GM21717 (cell line): Measurements from ENCODE around the gene BOLA3.
"Not testable (repeated sequence)": the region's sequence is repeated elsewhere in the genome, so short reads cannot be mapped to it uniquely, and the experiment has no call there.

ENCODE experiments used
- ATAC-seq: cut with Tn5 transposase; IDR thresholded peaks from one replicate; pipeline ENCODE4 v1.9.1; 2021; ENCODE audit warnings: mild to moderate bottlenecking, moderate library complexity; ENCODE audit not compliant: unreplicated experiment

BOLA3 gene

DNA sequence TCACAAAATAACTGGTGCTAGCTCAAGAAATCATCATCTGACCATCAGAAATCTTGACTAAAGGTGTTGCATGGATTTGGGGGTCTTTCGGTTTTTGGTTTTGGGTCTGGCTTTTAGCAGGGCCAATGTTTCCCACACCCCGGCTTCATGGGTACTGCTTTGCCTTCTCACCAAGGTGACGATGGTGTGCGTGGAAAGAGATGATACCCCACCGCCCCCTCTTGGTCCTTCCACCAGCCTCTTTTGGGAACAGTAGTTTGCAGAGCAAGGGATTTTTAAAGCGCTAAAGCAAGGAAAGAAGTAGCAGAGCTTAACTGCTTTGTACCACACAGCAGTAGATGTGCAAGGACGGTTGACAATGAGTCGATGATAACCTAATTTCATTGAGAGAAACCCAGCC is 42.3 kb downstream of the BOLA3 start:
- ATAC-seq, result no peak

DNA sequence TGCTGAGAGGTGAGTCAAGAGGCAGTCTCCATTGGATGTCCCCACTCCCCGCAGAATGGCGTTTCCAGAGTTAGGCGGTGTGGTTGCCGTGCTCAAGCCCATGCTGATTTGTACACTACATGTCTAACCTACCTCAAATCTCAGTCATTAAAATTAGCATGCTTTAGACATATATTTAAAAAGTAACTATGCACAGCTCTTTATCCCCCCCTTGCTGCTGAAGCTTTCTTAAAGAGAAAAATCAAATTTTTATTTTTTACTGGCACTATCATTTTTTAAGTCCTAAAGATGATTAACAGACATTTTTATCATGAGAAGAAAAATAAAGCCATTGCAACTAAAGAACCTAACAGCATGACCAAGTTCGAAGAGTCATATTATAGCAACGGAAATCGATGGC is 42.9 kb downstream of the BOLA3 start:
- no peak for ATAC-seq

DNA sequence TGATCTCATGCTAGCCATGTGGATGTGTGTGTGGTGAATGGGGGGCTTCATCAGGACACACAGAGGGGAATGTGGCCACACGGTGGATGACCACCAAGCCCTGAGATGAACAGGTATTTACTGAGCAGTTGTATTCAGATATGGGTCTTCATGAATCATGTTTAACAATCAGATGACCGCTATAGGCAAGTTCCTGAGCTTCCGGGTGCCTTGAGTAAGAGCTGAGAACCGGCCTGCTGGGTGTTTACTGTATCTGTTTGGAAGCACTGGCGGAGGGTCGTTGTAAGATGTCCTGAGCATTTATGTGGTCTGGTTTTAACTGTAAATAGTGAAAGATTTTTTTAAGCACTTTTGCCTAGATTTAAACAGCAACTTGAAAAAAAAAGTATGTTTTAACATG is 43.9 kb downstream of the BOLA3 start:
- no peak for ATAC-seq

DNA sequence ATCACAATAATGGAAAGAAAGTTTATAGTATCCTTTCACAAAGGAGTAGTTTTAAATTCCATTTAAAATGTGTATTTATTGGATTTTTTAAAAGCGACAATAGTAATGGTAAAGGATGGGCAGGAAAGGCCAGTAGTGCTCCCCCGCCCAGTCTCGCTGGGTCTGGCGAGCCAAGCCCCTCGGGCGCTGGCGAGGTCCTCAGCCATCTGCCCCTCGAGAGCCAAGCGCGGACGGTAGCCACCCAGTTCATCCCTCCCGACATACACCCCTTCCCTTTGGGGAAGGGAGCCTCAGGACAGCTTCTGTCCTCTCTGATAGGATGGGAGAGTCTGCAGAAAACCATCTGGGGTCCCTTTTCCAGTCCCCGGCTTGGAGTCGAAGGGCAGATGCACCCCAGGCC is 45.2 kb downstream of the BOLA3 start:
- no peak for ATAC-seq

DNA sequence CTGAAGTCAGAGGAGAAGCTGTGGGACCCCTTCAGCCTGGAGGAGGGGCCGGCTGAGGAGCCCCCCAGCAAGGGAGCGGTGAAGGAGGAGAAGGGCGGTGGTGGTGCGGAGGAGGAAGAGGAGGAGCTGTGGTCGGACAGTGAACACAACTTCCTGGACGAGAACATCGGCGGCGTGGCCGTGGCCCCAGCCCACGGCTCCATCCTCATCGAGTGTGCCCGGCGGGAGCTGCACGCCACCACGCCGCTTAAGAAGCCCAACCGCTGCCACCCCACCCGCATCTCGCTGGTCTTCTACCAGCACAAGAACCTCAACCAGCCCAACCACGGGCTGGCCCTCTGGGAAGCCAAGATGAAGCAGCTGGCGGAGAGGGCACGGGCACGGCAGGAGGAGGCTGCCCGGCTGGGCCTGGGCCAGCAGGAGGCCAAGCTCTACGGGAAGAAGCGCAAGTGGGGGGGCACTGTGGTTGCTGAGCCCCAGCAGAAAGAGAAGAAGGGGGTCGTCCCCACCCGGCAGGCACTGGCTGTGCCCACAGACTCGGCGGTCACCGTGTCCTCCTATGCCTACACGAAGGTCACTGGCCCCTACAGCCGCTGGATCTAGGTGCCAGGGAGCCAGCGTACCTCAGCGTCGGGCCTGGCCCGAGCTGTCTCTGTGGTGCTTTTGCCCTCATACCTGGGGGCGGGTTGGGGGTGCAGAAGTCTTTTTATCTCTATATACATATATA is 46.0 kb downstream of the BOLA3 start:
- ATAC-seq, result no peak

DNA sequence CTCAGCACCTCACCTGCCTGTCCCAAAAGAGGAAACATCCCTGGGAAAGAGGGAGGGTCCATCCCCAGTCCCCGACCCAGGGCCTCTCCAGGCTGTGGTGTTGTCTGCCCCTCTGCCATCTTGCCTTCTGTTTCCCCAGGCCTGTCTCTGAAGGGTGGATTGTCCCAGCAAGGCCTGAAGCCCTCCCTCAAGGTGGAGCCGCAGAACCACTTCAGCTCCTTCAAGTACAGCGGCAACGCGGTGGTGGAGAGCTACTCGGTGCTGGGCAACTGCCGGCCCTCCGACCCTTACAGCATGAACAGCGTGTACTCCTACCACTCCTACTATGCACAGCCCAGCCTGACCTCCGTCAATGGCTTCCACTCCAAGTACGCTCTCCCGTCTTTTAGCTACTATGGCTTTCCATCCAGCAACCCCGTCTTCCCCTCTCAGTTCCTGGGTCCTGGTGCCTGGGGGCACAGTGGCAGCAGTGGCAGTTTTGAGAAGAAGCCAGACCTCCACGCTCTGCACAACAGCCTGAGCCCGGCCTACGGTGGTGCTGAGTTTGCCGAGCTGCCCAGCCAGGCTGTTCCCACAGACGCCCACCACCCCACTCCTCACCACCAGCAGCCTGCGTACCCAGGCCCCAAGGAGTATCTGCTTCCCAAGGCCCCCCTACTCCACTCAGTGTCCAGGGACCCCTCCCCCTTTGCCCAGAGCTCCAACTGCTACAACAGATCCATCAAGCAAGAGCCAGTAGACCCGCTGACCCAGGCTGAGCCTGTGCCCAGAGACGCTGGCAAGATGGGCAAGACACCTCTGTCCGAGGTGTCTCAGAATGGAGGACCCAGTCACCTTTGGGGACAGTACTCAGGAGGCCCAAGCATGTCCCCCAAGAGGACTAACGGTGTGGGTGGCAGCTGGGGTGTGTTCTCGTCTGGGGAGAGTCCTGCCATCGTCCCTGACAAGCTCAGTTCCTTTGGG is 47.2 kb downstream of the BOLA3 start:
- no peak for ATAC-seq

DNA sequence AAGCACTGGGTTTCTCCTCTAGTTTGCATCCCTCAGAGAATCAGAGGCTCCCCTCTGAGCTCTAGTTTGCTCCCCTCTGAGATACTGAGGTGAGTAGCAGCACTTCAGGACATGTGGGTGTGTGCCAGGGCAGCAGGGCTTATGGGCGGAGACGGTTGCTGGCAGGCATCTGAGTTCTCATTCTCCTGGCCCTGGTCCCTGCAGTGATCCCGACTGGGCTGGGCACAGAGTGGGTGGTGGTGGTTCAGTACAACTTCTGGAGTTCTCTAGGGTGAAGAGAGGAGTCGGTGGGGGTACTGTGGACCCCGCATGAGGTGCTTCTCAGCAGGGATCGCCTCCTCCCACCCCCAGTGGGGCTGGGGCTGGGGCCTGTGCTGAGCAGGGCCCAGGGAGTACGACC is 47.9 kb downstream of the BOLA3 start:
- ATAC-seq, result no peak

DNA sequence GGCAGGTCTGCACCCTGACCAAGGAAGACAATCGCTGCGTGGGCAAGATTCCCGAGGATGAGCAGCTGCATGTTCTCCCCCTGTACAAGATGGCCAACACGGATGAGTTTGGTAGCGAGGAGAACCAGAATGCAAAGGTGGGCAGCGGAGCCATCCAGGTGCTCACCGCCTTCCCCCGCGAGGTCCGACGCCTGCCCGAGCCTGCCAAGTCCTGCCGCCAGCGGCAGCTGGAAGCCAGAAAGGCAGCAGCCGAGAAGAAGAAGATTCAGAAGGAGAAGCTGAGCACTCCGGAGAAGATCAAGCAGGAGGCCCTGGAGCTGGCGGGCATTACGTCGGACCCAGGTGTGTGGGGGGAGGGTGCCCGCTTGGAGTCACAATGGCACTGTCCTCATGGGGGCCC is 48.4 kb downstream of the BOLA3 start:
- ATAC-seq, result no peak

DNA sequence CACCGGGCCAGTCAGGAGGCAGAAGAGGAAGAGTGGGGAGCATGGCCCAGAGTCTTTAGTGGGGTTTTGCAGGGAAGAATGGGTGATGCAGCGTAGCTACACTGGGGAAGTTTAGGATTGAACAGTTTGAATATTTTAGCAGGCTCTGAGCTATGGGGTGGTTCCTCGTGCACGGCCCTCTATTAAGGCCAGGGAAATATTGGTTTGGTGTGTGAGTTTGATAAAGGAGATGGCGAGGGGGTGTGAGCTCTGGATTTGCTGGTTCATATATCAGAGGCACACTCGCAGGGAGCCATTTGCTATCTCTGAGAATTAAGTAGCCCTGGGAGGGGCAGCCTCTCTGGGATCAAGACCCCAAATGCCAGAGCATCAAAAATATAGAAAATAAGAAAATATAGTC is 50.1 kb downstream of the BOLA3 start:
- no peak for ATAC-seq

DNA sequence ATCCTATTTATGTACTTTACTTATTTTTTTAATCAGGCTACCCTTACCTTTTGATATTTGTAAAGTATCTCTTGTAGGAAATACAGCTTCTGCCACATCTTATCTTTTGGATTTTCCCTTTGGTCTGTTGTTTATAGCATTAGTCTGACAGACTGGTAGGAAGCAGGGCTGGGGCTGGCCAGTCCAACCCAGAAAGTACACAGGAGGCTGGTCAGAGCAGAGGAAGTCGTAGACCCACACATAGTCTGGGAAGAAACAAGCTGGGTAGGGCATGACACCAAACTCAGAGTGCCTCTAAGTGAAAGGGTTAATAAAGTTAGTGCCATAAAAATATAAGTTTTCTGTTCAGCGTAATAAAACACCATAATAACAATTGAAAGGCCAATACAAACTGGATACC is 51.7 kb downstream of the BOLA3 start:
- no peak for ATAC-seq

DNA sequence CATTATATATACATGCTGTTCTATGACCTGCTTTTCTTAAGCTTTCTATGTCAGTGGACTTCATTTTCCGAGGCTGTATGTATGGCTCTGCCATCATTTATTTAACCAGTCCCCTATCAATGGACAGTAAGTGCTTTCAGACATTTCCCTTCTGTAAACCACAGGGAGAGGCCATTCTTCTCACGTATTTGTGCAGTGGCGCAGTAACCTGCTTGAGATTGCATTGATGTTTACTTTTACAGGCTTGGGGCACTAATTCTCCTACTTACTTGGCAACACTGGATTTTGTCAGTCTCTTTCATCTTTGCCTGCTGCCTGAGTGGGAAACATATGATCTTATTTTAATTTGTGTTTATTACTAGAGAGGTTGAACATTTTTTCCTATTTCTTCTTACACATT is 52.1 kb downstream of the BOLA3 start:
- ATAC-seq, result no peak

DNA sequence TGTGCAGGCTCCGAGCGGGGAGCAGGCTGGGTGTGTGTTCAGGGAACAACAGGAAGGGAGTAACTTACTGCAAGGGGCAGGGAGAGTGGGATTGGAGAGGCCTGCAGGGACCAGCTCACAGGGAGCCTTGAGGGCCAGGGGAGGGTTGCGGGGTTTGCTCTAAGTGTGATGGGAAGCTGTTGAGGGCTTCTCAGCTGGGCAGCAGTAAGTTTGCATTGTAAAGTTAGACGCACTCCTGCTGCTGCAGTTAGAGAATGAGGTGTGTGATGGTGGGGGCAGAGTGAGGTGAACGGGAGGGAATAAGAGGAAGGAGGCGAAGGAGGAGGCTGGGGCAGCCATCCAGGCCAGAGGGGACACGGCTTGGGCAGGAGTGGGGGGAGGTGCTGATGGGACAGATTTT is 53.4 kb downstream of the BOLA3 start:
- ATAC-seq, result no peak

DNA sequence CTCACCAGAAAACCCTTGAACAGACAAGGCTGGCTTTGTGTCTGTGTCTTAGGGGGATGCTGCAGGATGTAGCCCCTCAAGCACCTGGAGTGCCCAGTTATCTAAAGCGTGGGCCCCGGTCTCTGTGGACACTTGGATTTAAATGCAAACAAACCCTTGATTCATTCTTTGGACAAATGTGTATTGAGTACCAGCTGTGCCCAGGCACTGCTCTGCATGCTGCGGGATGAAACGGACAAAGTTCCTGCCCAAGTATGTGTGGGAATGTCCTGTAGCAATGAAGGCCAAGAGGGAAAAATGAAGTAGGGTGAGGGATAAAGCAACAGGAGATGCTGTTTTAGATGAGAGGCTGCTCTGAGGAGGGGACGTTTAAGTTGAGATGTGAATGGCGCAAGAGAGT is 53.9 kb downstream of the BOLA3 start:
- no peak for ATAC-seq

DNA sequence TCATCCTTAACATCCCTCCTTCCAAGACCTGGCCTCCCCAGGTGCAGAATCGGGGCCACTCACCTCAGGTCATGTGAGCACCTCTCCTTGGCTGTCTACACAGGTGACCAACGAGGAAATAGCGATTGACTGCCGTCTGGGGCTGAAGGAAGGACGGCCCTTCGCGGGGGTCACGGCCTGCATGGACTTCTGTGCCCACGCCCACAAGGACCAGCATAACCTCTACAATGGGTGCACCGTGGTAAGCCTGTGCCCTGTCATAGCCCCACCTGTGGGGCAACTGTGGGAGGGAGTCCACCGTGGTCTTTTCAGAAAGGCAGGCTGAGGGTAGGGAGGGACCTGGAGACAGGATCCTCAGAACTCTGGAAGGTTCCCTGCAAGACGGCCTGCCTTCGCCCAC is 54.3 kb downstream of the BOLA3 start:
- ATAC-seq, result no peak

DNA sequence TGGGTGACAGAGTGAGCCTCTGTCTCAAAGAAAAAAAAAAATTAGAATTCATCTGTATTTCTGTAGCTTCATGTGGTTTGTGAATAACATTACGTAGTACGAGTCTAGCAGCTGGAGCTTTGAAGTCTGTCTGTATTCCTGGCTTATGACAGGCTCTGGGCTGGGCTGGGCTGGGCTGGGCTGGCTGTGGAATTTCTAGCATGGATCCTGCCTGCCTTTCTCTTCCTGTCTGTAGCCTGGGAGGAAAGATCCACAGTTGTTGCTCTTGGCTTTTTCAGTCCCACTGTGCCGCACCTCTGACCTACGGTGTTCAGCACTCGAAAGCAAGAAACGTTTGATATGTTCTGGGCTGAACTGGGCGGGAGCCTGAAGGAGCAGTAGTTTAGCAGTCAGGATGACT is 55.4 kb downstream of the BOLA3 start:
- no peak for ATAC-seq

DNA sequence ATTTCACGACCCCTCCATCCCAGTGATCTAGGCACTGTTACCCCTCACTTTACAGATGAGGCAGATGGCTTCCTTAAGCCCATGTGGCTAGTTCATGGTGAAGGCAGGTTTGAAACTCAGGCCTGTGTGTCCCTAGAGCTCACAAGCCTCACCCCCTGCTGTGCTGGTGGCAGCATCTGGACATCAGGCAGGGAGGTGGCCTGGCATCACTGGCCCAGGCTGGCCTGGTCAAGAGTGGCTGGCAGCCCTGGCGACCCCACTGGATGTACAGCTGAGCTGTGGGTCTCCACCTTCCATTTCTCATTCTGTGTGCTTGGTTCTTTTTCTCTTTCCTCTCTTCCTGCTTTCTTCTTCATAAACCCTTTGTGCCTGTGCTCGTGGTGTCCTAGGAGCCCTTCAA is 56.3 kb downstream of the BOLA3 start:
- ATAC-seq, result no peak

DNA sequence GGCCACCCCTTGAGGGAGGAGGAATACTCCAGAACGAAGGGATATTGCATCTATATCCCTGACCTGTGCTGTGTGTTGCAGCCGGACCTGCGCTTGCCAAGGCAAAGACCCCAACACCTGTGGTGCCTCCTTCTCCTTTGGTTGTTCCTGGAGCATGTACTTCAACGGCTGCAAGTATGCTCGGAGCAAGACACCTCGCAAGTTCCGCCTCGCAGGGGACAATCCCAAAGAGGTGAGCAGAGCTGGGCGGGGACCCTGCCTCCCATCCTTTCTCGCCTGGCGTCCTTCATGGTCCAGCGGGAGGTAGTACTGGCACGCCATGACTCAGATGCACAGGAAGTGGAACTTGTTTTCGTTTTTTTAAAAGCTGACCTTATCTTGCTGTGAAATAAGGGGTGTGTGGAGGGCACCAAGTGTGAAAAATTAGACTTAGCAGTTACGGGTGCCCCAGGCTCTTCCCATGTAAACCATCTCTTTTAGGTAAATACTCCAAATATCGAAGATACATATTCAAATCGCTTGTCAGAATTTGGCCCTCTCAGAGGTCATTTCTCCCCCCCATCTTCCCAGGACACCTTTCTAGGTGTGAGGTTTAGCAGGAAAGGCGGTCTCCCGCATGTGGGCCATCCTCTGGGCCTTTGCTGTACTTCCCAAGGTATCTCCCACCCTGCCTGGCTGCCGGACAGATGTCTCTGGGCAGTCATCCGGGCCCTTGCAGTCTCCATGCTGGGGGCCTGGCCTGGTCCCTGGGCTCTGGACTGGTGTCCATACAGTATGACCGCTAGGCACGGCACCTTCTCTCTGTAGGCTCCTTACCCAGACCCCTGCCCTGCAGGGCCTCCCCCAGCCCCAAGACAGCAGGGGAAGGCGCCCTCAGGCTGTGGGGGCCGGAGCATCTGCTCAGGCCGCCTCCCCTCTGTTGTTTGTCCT is 57.6 kb downstream of the BOLA3 start:
- ATAC-seq, result no peak

DNA sequence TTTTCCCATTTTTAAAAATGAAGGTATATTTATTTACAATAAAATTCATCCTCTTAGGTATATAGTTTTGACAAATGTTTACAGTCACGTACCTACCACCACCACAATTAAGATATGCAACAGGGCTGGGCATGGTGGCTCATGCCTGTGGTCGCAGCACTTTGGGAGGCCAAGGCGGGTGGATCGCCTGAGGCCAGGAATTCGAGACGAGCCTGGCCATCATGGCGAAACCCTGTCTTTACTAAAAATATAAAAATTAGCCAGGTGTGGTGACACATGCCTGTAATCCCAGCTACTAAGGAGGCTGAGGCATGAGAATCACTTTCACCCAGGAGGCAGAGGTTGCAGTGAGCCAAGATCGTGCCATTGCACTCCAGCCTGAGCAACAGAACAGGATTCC is 59.0 kb downstream of the BOLA3 start:
- not testable (repeated sequence) for ATAC-seq

DNA sequence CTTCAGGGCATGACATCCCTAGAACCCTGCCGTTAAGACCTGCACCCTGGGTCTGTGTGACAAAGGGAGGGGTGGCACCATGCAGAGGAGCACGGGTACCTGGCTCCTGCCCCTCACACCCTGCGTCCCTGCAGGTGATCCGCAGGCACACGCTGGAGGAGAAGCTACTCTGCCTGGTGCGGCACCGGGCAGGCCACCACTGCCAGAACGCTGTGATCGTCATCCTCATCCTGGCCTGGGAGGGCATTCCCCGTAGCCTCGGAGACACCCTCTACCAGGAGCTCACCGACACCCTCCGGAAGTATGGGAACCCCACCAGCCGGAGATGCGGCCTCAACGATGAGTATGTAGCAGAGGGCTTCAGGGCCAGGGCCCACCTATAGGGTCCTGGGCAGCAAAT is 60.0 kb downstream of the BOLA3 start:
- no peak for ATAC-seq

DNA sequence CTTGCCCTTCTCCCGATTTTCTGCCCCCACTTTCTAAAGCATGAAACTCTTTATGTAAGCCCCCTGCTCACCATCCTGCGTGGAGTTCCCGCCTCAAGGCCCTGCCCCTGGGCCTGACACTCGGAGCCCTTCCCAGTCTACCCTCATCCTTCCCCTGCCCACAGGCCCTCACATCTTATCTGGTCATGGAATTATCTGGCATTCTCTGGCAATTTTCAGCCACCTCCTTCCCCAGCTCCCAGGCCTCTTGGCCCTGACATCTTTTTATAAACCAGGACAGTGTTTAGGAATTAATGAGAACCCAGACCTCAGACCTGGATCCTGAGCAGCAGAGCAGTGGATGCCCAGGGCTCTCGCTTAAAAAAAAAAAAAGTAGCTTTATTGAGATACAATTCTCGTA is 61.7 kb downstream of the BOLA3 start:
- ATAC-seq, result no peak
